Activated CD4-positive, alpha-beta memory T cell treated with anti-CD3 and anti-CD28 coated beads, Interleukin-2, amount 10 ng/mL, durations not matched to agents 7 days and 5 days (primary cell): ENCODE results near the gene MNT. TPM values are rescaled to one million over a fixed set of nuclear protein-coding genes. Genes with fewer than 3 reads are reported as not detected.
A peak's percentile ranks its signal among the peaks of the same experiment; 100 is the strongest.

Experiments used
- CTCF ChIA-PET: fragments of 350-600 bp; sonication (Branson Sonifier 250); formaldehyde crosslinking; loops from one replicate; lab custom pipeline; 2021; ENCODE audit warnings: antibody characterized with exemption, inconsistent platforms; lab: Charles Lee
- POLR2A ChIA-PET: fragments of 350-600 bp; sonication (Branson Sonifier 250); formaldehyde crosslinking; loops from one replicate; lab custom pipeline; 2021; ENCODE audit warnings: antibody characterized with exemption; lab: Charles Lee
- DNase-seq: peaks from one replicate; pipeline ENCODE4 v3.0.0-alpha.2; 2020
- H3K27ac Mint-ChIP-seq: one replicate; pipeline ENCODE4 v1.8.0; 2021; ENCODE audit warnings: mild to moderate bottlenecking, mixed read lengths
- H3K27me3 Mint-ChIP-seq: one replicate; pipeline ENCODE4 v1.8.0; 2021; ENCODE audit warnings: mixed read lengths
- H3K36me3 Mint-ChIP-seq: one replicate; pipeline ENCODE4 v1.8.0; 2021; ENCODE audit warnings: low read depth, mixed read lengths
- H3K4me1 Mint-ChIP-seq: one replicate; pipeline ENCODE4 v1.8.0; 2021; ENCODE audit warnings: mixed read lengths
- H3K4me3 Mint-ChIP-seq: one replicate; pipeline ENCODE4 v1.8.0; 2021; ENCODE audit warnings: mild to moderate bottlenecking, mixed read lengths
- H3K9me3 Mint-ChIP-seq: one replicate; pipeline ENCODE4 v1.8.0; 2021; ENCODE audit warnings: mixed read lengths
- total RNA-seq, 2 experiments: library from RNA; stranded (reverse); gene quantifications; one replicate each; pipeline ENCODE4 v1.2.3, GENCODE V29; 2021

MNT gene
- total RNA-seq, 2 experiments from 2014 or later: 29.1 to 29.9 TPM

GRCh38 chr17:2393174-2393953, 7.5 kb downstream of the MNT start:
- peak; percentile 93 for DNase-seq
- Mint-ChIP-seq H3K4me1 (peaks cover 75% of the 10 kb centered on the region), H3K4me3 (peak overlapping the region; percentile 83), H3K27me3 (no peaks in the 10 kb centered on the region), H3K36me3 (peaks cover 16% of the 10 kb centered on the region), H3K9me3 (no peaks in the 10 kb centered on the region), H3K27ac (peak overlapping the region; percentile 95)
- POLR2A ChIA-PET: interaction anchor here (0.8 to 4.9 kb wide), 19 partner anchors 10 to 744 kb away, joined by 3 to 166 read pairs (median 7); partner anchors contain the start of genes HIC1, METTL16, MNT and PAFAH1B1
- CTCF ChIA-PET: interaction anchor here (0.9 to 4.4 kb wide), 6 partner anchors 9 to 421 kb away, joined by 3 to 61 read pairs (median 8); partner anchors contain the start of genes HIC1 and TSR1

- peaks cover 18% of the 10 kb centered on the region for H3K36me3 Mint-ChIP-seq
- H3K4me3 Mint-ChIP-seq: peak overlapping the region; percentile 90
- CTCF ChIA-PET: interaction anchor here (0.6 to 4.4 kb wide), 9 partner anchors 9 to 422 kb away, joined by 3 to 61 read pairs (median 5); partner anchors contain the start of gene HIC1
- POLR2A ChIA-PET: interaction anchor here (0.8 to 4.9 kb wide), 26 partner anchors 9 to 1751 kb away, joined by 3 to 166 read pairs (median 6); partner anchors contain the start of genes HIC1, METTL16, MNT and PAFAH1B1
- H3K27me3 Mint-ChIP-seq: no peaks in the 10 kb centered on the region
- no peaks in the 10 kb centered on the region for H3K9me3 Mint-ChIP-seq
- H3K4me1 Mint-ChIP-seq: peaks cover 67% of the 10 kb centered on the region
- DNase-seq: peak; percentile 97
- peak overlapping the region; percentile 90 for H3K27ac Mint-ChIP-seq
Measured at GRCh38 chr17:2392252-2393173, 8.3 kb downstream of the MNT start.

GRCh38 chr17:2391597-2392251, 9.1 kb downstream of the MNT start:
- Mint-ChIP-seq H3K9me3 (no peaks in the 10 kb centered on the region), H3K4me3 (peak overlapping the region; percentile 90), H3K4me1 (peaks cover 59% of the 10 kb centered on the region), H3K27ac (peak overlapping the region; percentile 90), H3K36me3 (peaks cover 18% of the 10 kb centered on the region), H3K27me3 (no peaks in the 10 kb centered on the region)
- CTCF ChIA-PET: interaction anchor here (0.6 to 4.4 kb wide), 9 partner anchors 9 to 423 kb away, joined by 3 to 61 read pairs (median 5); partner anchors contain the start of gene HIC1
- POLR2A ChIA-PET: interaction anchor here (1.1 to 4.9 kb wide), 16 partner anchors 9 to 1752 kb away, joined by 3 to 166 read pairs (median 6); partner anchors contain the start of genes METTL16, MNT, SGSM2 and SMG6
- no peak for DNase-seq

- Mint-ChIP-seq H3K4me3 (no peak overlapping the region), H3K36me3 (peaks cover 16% of the 10 kb centered on the region), H3K4me1 (peaks cover 46% of the 10 kb centered on the region), H3K27ac (peak overlapping the region; percentile 61), H3K9me3 (no peaks in the 10 kb centered on the region), H3K27me3 (no peaks in the 10 kb centered on the region)
- POLR2A ChIA-PET: interaction anchor here (4.7 to 4.9 kb wide), 2 partner anchors 13 to 25 kb away, joined by 31 to 166 read pairs; partner anchors contain the start of gene MNT
- CTCF ChIA-PET: interaction anchor here (0.6 to 4.4 kb wide), 4 partner anchors 8 to 54 kb away, joined by 3 to 61 read pairs (median 24); no protein-coding TSS in a partner anchor
- no peak for DNase-seq
Measured at GRCh38 chr17:2390199-2390836, 10.5 kb downstream of the MNT start.

- peaks cover 16% of the 10 kb centered on the region for H3K36me3 Mint-ChIP-seq
- H3K9me3 Mint-ChIP-seq: no peaks in the 10 kb centered on the region
- ChIA-PET POLR2A (no interaction called here), CTCF (interaction anchor here (1.2 kb wide), 1 partner anchor 27 kb away, joined by 4 read pairs; no protein-coding TSS in a partner anchor)
- DNase-seq: no peak
- H3K27ac Mint-ChIP-seq: no peak overlapping the region
- H3K4me3 Mint-ChIP-seq: no peak overlapping the region
- H3K4me1 Mint-ChIP-seq: peaks cover 37% of the 10 kb centered on the region
- no peaks in the 10 kb centered on the region for H3K27me3 Mint-ChIP-seq
Measured at GRCh38 chr17:2388683-2389055, 12.2 kb downstream of the MNT start.

GRCh38 chr17:2388020-2388682, 12.7 kb downstream of the MNT start:
- DNase-seq: no peak
- ChIA-PET POLR2A (no interaction called here), CTCF (interaction anchor here (0.6 to 1.9 kb wide), 3 partner anchors 28 to 69 kb away, joined by 3 to 5 read pairs (median 4); no protein-coding TSS in a partner anchor)
- Mint-ChIP-seq H3K36me3 (peaks cover 16% of the 10 kb centered on the region), H3K27me3 (no peaks in the 10 kb centered on the region), H3K4me3 (no peak overlapping the region), H3K9me3 (no peaks in the 10 kb centered on the region), H3K4me1 (peaks cover 36% of the 10 kb centered on the region), H3K27ac (no peak overlapping the region)

- peaks cover 35% of the 10 kb centered on the region for H3K4me1 Mint-ChIP-seq
- POLR2A ChIA-PET: interaction anchor here (1.1 kb wide), 1 partner anchor 14 kb away, joined by 3 read pairs; no protein-coding TSS in a partner anchor
- H3K9me3 Mint-ChIP-seq: no peaks in the 10 kb centered on the region
- CTCF ChIA-PET: interaction anchor here (0.6 to 1.9 kb wide), 2 partner anchors 29 to 70 kb away, joined by 3 to 5 read pairs; no protein-coding TSS in a partner anchor
- no peak overlapping the region for H3K4me3 Mint-ChIP-seq
- no peaks in the 10 kb centered on the region for H3K27me3 Mint-ChIP-seq
- no peak overlapping the region for H3K27ac Mint-ChIP-seq
- DNase-seq: no peak
- peaks cover 16% of the 10 kb centered on the region for H3K36me3 Mint-ChIP-seq
Measured at GRCh38 chr17:2387086-2388019, 13.5 kb downstream of the MNT start.

- no peak for DNase-seq
- no peaks in the 10 kb centered on the region for H3K9me3 Mint-ChIP-seq
- POLR2A ChIA-PET: interaction anchor here (1.1 kb wide), 1 partner anchor 15 kb away, joined by 3 read pairs; no protein-coding TSS in a partner anchor
- no peak overlapping the region for H3K27ac Mint-ChIP-seq
- peaks cover 8% of the 10 kb centered on the region for H3K36me3 Mint-ChIP-seq
- peaks cover 27% of the 10 kb centered on the region for H3K4me1 Mint-ChIP-seq
- CTCF ChIA-PET: interaction anchor here (1.9 kb wide), 1 partner anchor 30 kb away, joined by 5 read pairs; no protein-coding TSS in a partner anchor
- H3K27me3 Mint-ChIP-seq: no peaks in the 10 kb centered on the region
- no peak overlapping the region for H3K4me3 Mint-ChIP-seq
Measured at GRCh38 chr17:2386400-2387085, 14.3 kb downstream of the MNT start.

- no peak overlapping the region for H3K4me3 Mint-ChIP-seq
- DNase-seq: no peak
- no peaks in the 10 kb centered on the region for H3K27me3 Mint-ChIP-seq
- no peaks in the 10 kb centered on the region for H3K9me3 Mint-ChIP-seq
- no peak overlapping the region for H3K27ac Mint-ChIP-seq
- peaks cover 19% of the 10 kb centered on the region for H3K4me1 Mint-ChIP-seq
- H3K36me3 Mint-ChIP-seq: peaks cover 6% of the 10 kb centered on the region
- ChIA-PET CTCF (interaction anchor here (1.9 to 7.9 kb wide), 2 partner anchors 29 to 31 kb away, joined by 5 to 425 read pairs; no protein-coding TSS in a partner anchor), POLR2A (interaction anchor here (4.6 to 5.2 kb wide), 2 partner anchors 16 to 30 kb away, joined by 60 to 68 read pairs; partner anchors contain the start of gene MNT)
Measured at GRCh38 chr17:2385240-2386210, 15.3 kb downstream of the MNT start.
